HG03045 (cell line): ENCODE data around the gene KPNA2.
"Not testable (repeated sequence)": the region's sequence is repeated elsewhere in the genome, so short reads cannot be mapped to it uniquely, and the experiment has no call there.

ENCODE experiments used
- ATAC-seq: cut with Tn5 transposase; IDR thresholded peaks from one replicate; pipeline ENCODE4 v1.9.1; 2021; ENCODE audit warnings: mild to moderate bottlenecking, moderate library complexity; ENCODE audit not compliant: unreplicated experiment

Gene KPNA2

DNA sequence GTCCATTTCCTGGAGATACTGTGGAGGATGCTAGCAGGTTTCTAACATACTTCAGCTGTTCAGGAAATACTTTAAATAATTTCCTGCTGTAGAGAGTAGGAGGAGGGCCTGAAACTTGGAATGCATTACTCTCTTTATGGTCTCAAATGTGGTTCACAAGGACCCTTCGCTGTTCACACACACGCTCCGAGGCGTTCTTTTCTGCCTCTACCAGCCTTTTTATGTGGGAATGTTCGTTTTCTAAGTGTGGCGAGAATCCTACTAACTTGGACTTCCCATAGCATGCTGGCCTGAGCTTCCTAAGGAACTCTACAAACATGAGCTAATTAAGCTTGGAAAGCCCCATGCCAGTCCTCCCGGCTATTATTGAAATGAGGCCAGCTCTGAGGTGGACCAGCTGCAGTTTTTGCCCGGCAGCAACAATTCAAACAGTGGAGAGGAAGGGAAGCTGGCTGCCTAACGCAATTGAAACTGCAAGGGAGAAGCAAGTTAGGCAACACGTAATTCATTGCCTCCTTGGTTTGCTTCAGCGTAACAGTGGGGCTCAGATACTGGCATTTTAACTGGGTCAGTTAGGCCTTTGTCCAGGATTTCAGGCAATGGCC, 18.9 kb downstream of the KPNA2 start:
- no peak for ATAC-seq

DNA sequence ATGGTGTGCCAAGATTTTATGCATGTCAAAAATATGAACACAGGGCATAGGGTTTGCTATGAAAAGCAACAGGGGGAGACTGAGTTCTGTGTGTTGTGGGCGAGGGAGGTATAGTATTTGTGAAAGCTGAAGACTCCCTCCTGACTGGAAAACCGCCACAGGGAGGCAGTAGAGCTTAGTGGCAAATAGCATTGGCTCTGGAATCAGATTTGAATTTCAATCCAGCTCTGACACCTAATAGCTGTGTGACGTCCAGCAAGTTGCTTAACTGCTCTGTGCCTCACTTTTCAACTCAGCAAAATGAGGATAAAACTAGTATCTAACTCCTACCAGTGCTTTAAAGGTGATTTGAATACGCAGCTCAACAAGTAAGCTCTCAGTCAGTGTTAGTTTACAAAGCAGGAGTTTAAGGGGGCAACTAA, 22.0 kb downstream of the KPNA2 start:
- ATAC-seq = no peak

DNA sequence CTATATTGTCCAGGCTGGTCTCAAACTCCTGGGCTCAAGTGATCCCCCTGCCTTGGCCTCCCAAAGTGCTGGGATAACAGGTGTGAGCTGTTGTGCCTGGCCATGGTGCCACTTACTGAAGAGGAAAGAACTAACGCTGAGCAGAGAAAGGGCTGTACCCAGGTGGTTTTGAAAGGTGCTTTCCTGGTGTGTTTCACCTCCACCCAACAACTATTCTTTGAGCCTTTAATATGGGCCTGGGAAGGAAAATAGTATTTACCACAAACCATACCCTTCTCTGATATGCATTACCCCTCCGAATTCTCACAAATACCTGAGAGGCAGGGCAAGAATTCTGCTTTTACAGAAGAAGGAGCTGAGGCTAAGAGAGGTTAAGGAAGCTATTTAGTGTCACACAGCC, 24.8 kb downstream of the KPNA2 start:
- no peak for ATAC-seq

DNA sequence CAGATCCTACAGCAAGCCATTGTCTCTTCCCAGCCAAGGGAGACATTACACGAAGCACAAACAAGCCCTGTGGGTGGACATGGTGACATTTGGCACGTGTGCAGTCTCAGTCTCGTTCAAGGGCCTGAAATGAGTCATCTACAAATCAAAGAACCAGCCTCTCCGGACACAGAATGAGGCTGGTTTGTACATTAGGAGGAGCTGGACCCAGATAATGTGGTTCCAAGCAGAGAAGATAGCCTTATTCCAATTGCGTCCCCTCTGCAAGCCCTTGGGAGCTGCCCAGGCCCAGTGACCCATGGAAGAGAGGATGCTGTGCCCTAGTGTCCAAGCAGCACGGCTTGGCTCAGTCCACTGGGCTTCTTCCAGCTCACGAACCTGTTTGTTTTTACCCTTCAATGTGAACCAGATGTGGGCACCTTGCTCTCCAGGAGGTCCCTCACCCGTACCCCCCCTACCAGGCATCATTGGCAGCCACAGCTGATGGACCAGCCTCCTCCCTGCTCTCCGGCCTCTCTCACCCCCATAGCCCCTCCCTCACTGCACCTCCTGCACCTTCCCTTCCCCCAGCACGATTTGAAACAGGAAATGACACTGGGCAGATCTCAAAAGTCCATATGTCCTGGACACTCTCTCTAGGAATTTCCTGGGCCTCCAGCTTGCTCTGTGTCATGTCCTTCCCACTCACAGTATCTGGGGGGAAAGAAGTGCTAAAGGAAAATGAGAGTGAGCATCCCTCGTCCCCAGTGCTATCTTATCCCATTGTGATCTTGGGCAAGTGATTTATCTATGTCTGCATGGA, 26.2 kb downstream of the KPNA2 start:
- no peak for ATAC-seq

DNA sequence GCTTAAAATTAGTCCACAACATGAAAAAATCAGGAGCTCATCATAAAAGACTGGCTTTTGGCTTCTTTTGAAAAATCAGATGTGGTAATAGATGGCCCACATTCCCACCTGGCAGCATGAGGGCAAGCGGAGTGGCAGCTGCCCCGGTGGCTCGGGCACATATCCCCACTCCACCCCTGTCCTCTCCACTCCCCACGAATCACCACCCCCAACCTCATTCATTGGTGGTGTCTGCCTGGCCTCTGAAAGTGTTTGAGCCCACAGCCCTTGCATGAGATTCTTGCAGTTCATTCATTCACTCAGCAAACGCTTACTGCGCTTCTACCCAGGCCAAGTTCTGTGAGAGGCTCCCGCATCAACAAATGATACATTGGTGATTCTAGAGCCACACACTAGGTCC, 29.8 kb downstream of the KPNA2 start:
- ATAC-seq = not testable (repeated sequence)

DNA sequence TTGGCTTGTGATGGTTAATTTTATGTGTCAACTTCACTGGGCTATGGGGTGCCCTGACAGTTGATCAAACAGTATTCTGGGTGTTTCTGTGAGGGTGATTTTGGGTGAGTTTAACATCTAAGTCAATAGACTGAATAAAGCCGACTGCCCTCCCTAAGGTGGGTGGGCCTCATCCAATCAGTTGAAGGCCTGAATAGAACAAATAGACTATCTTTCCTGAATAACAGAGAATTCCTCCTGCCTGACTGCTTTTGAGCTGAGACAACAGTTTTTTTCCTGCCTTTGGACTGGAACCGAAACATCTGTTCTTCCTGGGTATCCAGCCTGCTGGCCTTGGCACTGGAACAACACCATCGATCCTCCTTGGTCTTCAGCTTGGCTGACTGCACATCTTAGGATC, 33.0 kb downstream of the KPNA2 start:
- not testable (repeated sequence) for ATAC-seq

DNA sequence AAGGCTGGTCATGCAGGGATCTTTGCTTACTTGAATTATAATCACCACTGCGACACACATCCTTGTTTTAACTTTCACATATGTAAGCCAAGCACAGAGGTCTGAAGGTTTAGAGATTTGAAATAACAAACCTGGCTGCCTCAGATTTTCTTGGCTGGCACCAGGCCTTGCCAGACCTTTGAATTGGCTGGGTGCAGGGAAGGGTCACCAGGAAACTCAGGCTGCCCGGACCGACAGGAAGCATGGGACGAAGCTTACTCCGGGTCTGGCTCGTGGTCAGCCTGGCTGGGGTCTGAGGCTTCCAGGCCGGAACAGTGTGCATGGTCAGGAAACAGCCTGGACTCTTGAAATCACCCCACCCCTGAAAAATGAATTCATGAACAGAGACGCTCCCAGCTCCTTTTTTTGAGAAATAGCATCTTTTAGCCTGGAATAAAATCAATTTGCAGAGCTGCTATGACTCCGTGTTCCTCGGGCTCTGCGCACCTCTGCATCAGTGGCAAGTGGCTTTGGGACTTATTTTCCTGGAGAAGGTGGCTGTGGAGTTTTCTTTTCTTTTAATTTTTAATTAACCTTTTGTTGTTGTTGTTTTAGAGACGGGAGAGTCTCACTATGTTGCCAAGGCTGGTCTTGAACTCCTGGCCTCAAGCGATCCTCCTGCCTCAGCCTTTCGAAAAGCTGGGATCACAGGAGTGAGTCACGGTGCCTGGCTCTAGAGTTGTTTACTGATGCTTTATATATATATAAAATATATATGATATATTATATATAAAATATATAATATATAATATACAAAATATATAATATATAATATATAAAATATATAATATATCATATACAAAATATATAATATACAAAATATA, 35.3 kb downstream of the KPNA2 start:
- ATAC-seq = not testable (repeated sequence)

DNA sequence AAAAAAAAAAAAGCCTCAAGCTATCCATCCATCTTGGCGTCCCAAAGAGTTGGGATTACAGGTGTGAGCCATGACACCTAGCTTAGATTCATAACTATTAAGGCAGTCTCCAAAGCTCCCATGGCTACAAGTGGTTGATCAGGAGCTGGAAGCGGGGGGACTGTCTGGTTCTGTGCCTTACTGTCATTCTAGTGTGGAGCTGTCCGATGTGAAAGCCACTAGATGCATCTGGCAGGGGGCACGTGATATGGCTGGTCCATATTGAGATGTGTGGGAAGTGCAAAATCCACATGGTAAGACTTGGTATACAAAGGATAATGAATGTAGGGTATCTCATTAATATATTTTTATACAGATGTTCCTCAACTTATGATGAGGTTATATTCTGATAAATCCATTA, 38.7 kb downstream of the KPNA2 start:
- no peak for ATAC-seq

DNA sequence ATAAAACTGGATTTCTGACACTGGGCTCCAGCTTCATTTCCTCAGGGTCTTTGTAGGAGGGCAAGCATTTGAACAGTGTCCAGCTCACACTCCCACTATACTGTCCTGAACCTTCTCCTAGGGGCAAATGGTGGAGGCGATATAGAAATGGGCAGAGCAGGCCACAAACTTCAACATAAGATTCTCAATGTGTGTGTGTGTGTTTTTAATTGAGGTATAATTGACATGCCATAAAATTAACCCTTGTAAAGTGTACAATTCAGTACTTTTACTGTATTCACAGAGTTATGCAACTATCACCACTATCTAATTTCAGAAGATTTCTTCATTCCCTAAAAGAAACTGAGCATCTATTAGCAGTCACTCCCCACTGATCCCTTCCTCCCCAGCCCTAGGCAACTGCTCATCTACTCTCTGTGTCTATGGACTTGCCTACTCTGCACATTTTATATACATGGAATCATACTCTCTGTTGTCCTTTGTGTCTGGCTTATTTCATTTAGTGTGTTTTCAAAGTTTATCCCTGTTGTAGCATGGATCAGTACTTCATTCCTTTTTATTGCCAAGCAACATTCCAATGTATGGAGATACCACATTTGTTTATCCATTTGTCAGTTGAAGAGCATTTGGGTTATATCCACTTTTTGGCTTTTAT, 40.5 kb downstream of the KPNA2 start:
- not testable (repeated sequence) for ATAC-seq

DNA sequence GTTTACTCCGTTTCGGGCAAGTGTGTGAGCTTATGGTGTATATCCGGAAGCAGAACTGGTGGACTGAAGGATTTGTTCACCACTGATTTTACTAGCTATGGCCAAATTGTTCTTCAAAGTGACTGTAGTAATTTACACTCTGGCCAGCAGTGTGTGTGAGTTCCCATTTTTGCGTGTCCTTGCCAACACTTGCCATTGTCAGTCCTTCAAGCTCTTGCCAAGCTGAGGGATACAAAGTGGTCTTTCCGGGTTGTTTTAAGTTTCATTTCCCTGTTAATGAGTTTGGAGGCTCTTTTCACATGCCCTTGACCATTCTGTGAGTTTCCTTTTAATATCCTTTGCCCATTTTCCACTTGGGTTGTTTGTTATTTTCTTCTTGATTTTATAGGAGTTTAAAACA, 42.0 kb downstream of the KPNA2 start:
- not testable (repeated sequence) for ATAC-seq

DNA sequence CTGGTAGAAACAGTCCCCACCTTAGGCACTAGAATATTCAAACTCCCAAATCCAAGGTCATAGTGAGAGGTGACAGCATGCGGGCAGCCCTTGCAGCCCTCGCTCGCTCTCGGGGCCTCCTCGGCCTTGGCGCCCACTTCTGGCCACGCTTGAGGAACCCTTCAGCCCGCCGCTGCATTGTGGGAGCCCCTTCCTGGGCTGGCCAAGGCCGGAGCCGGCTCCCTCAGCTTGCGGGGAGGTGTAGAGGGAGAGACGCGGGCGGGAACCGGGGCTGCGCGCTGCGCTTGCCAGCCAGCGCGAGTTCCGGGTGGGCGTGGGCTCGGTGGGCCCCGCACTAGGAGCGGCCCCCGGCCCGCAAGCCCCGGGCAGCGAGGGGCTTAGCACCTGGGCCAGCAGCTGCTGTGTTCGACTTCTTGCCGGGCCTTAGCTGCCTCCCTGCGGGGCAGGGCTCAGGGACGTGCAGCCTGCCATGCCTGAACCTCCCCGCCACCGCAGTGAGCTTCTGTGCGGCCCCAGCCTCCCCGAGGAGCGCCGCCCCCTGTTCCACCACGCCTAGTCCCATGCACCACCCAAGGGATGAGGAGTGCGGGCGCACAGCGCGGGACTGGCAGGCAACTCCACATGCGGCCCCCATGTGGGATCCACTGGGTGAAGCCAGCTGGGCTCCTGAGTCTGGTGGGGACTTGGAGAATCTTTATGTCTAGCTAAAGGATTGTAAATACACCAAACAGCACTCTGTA, 45.0 kb downstream of the KPNA2 start:
- ATAC-seq = no peak

DNA sequence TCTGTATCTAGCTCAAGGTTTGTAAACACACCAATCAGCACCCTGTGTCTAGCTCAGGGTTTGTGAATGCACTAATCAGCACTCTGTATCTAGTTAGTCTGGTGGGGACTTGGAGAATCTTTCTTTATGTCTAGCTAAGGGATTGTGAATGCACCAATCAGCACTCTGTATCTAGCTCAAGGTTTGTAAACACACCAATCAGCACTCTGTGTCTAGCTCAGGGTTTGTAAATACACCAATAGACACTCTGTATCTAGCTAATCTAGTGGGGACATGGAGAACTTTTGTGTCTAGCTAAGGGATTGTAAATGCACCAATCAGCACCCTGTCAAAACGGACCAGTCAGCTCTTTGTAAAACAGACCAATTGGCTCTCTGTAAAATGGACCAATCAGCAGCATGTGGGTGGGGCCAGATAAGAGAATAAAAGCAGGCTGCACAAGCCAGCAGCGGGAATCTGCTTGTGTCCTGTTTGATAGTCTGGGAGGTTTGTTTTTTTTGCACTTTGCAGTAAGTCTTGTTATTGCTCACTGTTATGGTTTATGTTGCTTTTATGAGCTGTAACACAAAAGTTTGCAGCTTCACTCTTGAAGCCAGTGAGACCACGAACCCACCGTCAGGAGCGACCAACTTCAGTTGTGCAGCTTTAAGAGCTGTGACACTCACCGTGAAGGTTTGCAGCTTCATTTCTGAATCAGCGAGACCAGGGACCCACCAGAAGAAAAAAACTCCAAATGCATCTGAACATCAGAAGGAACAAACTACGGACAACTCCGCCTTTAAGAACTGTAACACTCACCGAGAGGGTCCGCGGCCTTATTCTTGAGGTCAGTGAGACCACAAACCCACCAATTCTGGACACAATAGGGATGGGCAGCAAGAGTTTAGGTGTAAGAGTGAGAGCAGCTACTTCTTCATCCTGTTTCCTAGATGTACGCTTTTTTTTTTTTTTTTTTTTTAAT, 46.0 kb downstream of the KPNA2 start:
- not testable (repeated sequence) for ATAC-seq

DNA sequence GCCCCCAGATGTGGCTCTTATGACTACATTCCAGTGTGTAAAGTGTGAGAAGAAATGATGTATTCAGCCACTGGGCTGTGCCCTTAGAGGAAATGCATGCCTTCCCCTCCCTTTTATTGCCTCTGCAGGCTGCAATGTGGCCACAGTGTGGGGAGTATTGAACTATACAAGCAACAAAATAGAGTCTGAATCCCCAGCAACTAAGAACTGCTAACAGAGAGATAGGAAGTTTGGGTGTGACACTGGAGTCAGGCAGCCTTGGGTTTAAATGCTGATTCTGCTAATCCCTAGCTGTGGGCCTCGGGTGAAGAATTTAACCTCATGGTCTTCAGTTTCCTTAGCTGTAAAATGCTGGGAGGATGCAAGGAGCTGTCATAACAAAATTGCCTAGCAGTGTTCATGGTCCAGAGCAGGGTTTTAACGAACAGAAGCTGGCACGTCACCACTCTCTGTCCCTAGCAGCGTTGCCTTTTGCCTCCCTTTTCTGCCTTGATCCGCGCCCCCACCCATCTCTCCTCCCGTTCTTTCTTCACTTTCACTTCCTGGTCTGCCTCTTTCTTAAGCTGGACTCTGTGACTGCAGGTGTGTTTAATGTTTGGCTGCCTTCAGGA, 50.3 kb downstream of the KPNA2 start:
- no peak for ATAC-seq

DNA sequence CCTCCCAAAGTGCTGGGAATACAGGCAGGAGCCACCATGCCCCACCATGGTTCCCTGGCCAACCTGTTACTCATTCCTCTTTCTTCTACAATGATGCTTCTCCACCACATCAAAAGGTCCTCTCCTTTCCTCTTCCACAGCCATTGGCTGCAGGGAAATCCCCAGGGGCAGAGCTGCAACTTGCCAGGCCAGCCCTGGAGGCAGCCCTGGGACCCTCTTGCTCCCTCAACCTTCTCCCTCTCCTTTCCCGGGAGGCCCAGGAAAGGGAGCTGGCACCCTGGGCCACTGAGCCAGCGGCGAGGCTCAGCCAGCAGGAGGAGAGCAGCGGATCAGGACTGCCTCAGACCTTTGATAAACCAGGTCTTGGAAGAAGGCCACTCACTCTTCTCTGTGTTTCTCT, 51.1 kb downstream of the KPNA2 start:
- ATAC-seq = not testable (repeated sequence)

DNA sequence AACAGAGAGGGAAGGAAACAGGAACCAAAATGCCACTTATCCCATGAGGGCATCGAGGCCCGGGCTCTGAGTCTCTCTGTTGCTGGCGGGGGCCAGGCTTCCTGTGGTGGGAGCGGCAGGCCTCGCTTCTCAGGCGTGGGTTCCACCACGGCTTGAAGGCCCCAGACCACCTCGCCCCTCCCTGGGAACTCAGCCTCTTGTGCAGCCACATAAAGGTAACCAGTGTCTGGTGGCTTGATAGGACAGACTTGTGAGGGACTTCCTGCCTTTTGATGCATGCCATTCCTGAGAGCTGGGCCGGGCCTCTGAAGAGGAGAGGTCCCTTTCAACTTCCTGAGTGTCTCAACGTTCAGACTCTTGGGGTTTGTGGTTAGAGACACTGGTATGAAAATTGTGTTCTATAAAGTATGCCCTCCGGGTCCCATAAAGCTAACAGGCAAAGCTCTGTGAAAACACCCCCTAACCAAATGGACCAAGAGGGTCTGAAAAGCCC, 51.6 kb downstream of the KPNA2 start:
- ATAC-seq = not testable (repeated sequence)

DNA sequence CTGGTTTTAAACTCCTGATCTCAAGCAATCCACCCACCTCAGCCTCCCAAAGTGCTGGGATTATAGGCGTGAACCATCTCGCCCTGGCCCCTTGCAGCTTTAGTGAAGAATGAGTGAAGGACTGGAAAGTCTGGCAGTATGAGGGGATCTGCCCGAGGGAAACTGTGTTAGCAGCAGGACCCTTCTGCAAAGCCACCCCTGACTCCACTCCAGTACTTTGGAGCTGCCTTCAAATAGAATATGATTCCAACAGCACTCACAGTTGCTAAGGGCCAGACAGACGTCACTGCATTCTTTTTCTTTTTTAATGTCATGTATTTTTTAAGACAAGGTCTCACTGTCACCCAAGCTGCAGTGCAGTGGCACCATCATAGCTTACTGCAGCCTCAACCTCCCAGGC, 52.3 kb downstream of the KPNA2 start:
- no peak for ATAC-seq

DNA sequence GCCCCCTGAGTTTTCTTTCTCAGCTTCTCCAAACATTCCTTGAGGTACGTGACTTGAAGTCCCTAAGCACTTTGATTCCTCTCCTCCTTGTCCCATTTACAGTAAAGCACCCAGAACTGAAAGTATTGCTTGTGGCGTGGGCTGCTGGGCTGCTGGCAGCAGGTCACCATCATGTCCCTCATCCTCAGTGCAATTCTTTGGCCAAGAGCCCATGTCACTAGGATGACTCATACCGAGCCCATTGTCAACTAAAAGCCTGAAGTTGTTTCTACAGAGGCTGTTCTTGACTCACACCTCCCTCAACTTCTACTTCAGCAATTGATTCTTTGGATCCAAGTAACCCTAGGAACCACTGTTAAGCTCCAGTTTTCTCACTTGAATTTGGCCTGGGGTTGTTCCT, 54.3 kb downstream of the KPNA2 start:
- no peak for ATAC-seq

DNA sequence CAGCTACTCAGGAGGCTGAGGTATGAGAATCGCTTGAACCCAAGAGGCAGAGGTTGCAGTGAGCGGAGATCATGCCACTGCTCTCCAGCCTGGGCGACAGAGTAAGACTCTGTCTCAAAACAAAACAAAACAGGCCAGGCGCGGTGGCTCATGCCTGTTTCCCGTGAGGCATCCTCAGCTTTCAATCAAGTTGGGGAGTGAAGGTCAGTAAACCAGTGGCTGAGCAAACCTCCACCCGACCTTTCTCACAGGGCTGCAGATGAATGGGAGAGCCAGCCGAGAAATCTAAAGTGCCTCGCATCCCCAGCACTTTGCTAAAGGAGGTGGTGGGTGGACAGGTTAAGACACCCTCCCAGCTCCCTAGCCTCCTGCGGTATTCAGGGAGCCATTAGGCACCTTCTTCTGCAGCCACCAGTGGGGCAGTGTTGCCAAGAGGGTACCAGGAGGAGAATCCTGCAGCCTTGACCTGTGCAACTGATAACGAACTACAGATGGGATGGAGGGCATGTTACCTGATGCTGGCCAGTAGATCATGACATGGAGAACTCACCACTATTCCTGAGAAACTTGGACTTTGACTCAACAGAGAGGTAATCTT, 59.0 kb downstream of the KPNA2 start:
- no peak for ATAC-seq
